Globus pallidus (tissue), 1 donor: ENCODE data around the gene RAX.
"Not testable (repeated sequence)": the region's sequence is repeated elsewhere in the genome, so short reads cannot be mapped to it uniquely, and the experiment has no call there.

Experiments
- DNase-seq: peaks from one replicate; pipeline ENCODE4 v3.0.0-alpha.2; 2015; ENCODE audit warnings: low spot score

RAX gene

DNA sequence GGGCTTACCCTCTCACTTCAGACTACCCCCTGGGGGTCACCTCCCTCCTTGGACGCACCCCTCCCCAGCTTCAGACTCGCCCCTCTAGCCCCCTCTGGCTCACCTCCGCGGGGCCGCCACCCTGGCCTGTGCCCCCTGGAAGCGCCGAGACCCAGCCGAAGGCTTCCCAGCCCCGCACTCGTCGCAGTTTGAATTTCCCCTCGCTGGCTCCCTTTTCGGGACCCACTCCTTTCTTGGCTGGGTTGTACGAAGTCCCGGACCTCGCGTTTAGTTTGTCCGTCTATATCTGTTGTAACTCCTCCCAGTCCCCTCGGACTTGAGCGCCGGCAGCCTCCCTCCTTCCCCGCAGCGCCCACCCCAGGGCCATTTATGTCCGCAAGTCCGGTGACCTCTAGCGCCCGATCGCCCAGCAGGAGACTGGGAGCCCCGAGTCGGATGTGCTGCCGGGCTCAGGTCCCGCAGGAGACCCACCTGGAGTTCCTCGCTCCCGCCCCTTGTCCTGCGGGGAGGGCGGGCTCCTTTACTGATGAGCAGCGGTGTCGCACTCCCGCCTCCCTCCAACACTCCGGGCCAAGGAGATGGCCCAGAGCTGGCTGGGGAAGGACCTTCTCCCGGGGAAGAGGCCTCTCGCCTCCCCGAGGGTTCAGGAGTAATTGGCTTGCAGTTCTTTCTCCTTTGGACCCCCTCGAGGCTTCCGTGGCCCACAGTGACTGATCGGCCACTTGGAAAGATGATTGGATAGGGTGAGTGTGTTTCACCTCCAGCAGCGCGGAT is 692 bp upstream of the RAX start:
- no peak for DNase-seq

DNA sequence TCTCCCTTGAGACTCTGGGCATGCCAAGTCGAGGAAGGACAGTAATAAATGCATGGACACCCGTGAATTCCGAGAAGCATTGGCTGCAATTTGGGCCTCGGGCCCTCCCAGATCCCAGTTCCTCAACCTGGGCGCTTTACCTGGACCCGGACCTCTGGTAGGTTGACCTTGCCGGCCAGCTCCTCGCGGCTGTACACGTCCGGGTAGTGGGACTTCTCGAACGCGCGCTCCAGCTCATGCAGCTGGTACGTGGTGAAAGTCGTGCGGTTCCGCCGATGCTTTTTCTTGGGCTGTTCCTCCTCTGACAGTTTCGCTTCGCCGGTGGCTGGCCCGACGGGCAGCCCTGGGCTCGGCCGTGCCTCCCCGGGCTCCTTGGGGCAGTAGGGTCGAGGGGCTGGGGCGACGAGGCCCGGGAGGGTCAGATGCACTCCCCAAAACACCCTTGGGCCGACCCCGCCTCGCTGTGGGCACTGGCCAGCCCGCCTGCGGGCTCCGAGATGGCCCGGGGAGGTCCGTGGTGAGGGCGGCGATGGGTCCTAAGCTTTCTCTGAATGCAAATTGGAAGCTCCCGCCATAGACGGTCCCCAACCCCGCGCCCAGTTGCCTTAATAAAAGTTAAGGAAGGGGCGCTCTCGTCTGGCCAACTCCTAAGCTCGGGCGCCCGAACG is 899 bp downstream of the RAX start:
- DNase-seq: no peak

DNA sequence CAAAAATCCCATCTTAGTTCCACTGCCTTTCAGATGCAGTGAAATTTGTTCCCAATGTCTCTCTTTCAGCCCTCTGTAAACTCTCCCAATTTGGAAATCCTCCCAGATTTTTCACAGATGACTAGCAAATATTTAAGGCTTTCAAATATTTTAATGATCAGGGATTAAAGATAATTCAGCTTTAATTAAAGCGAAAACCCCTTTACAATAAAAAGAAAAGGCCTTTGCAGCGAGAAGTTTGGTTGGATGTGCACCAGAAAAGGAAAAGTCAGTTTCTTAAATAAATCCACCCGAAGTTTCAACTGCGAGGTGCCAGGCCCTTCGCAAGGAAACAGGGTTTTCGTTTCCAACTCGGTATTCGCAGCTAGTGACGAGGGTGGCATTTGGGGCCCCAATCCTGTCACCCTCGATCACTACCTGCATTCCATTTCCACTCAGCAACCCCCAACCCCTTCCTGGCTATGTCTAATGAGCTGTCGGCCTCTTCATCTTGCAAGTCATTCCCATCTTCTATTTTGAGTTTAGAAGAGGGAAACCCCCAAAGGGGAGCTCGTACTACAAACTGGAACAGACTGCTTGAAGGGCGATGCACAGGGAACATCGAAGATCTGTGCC is 1.5 kb downstream of the RAX start:
- DNase-seq: no peak

DNA sequence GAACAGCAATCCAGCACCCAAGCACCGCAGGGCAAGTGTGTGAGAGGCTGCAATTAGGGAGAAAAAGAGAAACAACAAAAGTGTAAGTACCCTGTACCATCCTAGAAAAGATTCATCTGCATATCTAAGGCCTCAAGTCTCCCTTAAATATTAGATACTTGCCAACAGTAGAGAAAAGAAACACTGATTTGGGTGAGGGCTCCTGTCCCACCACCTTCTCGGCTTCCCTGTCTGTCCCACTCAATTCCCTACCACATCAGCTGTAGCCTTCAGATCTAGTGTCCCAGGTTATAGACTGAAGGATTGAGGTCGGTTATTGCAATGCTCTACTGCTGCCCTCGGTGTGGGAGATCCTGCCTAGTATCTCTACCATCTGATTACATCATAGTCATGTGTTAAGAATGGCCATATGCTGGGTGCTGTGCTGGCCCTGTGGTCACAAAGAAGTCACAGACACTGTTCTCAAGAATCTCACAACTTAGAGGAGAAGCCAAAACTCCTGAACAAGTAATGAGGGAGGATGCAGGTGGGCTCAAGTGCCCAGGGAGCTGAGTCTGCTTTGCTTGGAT is 2.5 kb downstream of the RAX start:
- no peak for DNase-seq

DNA sequence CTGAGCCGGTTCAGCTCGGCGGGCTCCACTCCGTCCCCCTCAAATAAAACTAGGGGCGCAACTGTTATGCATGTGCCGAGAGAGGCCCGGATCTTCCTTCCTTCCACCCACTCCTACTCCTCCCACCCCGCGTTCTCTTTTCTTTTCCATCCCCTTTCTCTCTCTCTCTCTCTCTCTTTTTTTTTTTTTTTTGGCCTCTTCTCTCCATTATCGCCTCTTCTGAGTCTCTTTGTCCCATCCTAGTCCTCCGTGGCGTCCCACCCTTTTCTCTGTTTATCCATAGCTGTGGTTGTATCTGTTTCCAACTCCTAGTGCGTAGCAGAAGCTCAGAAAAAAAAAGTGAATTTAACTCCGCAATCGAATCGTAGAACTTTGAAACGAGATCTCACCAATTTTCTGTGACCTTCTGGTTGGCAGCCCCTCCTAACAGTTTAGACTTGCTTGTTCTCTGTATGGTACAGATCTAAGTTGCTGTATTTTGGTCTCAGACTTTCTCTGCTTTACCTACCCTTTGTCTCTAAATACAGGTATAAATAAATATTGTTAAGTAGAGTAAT is 3.6 kb downstream of the RAX start:
- no peak for DNase-seq

DNA sequence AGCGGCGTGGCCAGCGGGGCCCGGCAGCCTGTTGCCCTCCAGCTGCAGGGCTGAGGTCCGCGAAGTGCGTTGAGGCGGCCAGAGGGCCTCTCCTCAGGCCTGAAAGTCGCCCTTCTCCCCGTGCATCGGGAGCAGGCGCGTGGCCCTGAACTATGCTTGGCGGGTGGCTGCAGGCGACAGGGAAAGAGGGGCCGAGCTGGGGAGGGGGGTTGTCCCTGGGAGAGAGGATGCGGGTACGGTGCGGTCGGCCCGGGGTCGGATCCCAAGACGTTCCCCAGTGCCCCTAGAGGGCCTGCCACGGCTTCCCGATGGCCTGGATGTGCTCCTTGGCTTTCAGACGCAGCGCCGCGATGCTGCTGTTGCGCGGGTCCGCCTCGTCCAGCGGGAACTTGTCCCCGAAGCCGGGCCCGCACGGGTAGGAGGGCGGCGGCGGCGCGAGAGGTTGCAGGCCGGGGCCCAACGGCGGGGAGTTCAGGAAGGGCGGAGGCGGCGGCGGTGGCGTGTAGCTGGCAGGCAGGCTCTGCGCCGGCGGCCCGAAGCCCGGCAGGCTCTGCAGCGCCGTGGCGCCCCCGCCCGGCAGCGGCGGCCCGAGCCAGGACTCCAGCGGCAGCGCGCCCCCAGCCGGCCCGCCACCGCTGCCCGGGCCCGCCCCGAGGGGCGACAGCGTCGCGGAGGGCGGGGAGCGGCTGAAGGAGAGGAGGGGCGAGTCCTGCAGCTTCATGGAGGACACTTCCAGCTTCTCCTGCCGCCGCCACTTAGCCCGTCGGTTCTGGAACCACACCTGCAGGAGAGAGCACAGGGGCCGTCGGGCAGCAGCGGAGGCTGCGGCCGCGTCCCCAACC is 4.3 kb downstream of the RAX start:
- DNase-seq: no peak

DNA sequence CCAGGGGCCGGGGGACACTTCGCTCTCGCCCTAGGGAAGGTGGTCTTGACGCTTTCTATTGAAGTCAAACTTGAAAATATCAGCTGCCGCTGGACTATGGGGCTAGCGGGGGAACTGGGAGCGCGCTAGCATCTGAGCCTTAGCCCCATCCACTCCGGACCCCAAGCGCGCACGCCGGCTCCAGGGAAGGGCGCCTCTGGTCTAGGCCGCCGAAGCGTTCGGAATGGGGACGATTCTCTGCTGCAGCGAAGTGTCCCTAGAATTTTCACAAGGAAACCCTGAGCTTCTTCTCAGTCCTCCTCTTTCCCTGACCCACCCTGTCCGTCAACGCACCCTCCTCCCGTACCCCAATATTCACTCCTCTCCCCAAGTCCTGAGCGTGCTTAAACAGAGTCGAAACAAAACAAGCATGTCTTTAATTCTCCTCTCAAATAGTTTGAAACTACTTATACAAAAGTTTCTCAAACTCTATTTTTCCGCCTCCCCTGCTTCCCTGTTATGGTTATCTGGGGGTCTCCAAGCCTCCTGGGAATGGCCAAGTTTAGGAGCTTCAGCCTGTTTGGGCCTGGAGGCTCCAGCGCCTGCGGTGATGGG is 5.0 kb downstream of the RAX start:
- no peak for DNase-seq

DNA sequence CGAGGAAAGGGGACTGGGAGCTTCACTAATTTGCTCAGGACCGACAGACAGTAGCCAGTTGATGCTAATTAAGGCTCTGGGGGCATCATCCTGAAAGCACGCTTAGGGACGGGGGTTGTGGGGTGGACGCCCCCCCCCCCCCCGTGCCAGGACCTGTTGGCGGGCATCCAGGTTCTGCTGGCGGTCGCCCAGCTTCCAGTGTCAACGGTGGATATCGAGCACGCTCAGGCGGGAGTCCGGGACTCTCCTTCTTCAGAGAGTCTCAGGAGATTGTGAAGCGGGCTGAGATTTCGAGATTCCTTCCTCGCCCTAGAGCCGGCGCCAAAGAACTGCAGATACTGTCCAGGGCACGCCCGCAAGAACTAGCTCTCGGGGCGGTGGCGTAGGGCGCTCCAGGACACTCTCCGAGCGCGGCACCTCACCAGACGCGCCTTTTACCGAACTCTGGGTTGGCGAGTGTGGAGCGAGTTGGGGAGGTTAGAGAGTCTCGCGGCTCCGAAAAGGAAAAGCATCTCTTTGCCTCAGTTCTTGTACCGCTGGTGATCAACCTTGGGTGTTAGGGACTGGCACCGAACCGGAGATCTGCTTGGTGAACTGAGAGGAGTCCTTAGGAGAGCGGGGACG is 5.6 kb downstream of the RAX start:
- DNase-seq: no peak

DNA sequence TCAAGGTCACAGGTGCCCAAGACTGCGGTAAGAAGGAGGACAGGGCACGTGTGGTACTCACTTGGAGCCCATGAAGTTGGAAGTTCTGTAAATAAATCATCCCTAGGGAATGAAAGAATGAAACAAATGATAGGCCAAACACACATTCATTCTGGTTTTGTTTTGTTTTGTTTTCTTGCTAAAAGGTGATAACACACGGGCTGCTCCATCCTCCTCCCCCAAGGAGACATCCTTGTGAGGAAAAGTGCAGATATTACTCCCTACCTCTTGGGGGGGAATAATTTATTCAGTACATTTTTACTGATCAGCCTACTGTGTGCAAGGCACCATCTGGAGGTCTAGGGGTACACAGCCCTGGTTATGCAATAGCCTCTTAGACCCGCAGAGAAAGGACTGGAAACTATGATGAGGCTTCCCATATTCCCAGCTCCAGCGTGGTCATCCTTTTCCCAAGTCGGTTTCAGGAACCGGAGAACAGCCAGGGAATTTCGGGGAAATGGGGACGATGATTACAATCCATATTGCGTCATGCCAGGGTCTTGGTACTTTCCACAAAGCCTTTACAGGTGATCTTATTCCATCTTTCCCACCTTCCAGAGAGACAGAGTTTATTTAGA is 6.3 kb downstream of the RAX start:
- no peak for DNase-seq

DNA sequence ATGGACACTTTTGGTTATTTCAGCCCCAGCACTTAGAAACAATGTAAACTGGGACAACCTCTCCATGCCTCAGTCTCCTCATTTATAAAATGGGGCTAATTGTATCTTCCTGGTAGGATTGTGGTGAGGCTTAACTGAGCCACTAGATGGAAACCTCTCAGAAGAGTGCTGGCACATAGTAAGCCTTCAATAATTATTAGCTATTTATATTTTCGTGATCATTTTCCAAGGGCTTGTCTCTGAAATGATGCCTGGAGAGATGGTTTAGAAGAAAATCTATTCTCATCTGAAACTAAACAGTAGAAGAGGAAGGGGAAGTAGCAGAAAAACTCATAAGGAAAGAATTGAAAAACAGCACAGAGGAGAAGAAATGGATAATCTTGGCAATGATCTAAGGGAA is 6.8 kb downstream of the RAX start:
- DNase-seq: no peak

DNA sequence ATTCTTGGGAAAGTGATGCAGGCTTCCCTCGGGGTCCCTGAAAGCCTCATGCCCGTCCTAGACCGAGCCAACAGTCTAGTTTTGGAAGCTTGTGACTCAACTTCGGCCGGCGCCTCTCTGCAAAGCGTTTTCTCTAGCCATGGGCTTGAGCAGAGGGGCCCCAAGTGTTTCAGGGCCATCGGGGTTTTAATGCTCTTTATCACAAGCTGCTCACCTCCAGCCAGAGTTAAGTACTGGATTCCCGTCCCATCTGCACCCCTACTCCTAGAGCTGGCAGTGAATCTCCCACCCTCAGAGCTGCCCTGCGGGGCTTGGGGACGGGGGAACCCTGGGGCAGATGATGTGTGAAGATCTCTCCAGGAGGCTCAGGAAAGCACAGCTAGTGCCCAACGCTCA is 7.3 kb downstream of the RAX start:
- DNase-seq: no peak

DNA sequence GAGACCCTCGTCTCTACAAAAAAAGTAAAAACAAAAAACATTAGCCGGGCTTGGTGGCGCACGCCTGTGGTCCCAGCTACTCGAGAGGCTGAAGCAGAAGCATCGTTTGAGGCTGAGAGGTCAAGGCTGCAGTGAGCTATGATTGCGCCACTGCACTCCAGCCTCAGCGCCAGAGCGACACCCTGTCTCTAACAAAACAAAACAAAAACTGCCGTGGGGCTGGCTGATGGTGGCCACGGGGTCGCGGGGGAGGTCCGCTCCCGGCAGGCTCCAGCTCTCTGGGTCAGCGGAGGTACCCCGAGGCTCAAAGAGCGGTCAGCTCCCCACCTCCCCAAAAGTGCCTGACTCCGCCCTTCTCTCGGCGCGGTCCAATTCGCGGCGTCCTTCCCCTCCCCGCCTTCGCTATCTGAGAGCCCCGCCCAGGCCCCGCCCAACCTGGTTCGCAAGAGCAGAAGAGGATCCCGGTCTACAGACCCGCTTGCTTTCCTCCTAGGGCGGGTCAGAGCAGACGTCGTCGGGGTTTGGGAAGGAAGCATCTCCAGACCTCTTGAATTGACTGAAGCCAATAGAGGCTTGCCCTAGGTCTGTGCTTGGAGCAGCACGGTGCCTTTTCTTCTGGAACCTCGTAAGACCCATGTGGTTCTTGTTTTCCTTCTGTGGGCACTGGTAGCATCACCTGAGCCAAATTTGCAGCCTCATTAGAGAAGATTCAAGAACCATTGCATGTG is 7.8 kb downstream of the RAX start:
- no peak for DNase-seq

DNA sequence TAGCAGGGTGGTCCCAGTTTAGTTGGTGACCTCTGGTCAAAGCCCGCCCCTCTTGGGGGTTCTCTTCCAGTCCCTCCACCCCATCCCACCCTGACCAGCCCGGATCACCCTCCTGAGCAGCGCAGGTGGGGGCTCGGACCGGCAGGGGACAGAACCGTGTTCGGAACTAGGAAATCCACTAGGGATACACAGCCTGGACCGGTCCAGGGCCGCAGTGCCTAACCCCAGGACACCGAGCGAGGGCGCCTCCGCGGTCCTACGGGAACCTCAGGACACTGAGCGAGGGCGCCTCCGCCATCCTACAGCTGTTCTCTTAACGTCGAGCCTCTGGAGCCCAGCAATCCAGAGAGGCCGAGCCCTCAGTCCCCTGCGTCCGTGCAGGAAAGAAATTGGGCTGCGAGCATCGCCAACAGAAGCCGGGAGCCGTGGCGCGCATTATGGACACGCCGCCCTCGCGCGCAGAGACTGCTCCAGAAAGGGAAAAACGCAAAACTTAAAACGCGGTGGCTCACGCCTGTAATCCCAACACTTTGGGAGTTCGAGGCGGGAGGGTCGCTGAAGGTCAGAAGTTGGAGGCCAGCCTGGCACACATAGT is 8.5 kb downstream of the RAX start:
- no peak for DNase-seq

DNA sequence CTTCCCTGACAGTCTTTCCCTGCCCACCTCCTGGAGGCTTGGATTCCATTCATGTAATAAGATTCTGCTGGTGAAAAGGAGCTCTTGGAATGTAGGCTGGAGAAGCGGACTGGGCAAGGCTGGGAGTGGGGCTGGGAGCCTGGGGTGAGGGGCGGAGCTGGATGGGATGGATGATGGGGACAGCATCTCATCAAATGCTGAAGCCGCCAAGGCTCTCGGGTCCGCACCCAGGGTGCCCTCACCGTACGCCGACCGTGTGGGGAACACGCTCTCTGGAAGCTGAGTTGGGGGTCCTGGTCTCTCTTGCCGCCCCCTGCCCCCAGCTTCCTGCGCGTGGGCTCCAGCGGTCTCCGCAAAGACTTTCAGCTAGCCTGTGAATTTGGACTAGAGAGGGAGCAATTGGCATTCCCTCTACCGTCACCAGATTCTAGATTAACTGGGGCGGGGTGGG is 9.1 kb downstream of the RAX start:
- no peak for DNase-seq

DNA sequence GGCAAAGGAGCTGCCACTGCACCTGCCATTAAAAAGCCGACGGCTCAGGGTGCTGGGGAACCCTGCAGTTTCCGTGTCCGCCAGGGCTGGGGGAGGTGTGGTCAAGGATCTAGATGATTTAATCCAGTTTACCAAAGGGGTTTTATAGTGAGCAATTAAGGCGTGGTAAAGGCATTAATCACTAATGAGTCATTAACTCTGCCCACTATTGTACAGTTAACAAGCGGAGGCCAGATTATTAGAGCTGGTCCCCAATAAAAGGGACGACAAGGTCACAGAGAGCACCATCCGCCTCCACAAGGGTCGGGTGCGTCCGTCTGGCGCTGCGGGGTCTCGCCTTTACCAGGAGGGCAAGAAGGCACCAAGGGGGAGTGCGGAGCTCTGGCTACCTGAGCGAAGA is 9.6 kb downstream of the RAX start:
- DNase-seq: no peak

DNA sequence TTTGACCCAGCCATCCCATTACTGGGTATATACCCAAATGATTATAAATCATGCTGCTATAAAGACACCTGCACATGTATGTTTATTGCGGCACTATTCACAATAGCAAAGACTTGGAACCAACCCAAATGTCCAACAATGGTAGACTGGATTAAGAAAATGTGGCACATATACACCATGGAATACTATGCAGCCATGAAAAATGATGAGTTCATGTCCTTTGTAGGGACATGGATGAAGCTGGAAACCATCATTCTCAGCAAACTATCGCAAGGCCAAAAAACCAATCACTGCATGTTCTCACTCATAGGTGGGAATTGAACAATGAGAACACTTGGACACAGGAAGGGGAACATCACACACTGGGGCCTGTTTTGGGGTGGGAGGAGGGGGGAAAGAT is 11.0 kb downstream of the RAX start:
- DNase-seq: not testable (repeated sequence)

DNA sequence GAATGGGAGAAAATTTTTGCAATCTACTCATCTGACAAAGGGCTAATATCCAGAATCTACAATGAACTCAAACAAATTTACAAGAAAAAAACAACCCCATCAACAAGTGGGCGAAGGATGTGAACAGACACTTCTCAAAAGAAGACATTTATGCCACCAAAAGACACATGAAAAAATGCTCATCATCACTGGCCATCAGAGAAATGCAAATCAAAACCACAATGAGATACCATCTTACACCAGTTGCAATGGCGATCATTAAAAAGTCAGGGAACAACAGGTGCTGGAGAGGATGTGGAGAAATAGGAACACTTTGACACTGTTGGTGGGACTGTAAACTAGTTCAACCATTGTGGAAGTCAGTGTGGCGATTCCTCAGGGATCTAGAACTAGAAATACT is 11.4 kb downstream of the RAX start:
- DNase-seq: not testable (repeated sequence)

DNA sequence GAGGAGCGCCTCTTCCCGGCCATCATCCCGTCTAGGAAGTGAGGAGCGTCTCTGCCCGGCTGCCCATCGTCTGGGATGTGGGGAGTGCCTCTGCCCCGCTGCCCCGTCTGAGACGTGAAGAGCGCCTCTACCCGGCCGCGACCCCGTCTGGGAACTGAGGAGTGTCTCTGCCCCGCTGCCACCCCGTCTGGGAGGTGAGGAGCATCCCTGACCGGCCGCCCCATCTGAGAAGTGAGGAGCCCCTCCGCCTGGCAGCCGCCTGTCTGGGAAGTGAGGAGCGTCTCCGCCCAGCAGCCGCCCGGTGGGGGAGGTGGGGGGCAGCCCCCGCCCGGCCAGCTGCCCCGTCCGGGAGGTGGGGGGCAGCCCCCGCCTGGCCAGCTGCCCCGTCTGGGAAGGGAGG is 17.8 kb downstream of the RAX start:
- not testable (repeated sequence) for DNase-seq

DNA sequence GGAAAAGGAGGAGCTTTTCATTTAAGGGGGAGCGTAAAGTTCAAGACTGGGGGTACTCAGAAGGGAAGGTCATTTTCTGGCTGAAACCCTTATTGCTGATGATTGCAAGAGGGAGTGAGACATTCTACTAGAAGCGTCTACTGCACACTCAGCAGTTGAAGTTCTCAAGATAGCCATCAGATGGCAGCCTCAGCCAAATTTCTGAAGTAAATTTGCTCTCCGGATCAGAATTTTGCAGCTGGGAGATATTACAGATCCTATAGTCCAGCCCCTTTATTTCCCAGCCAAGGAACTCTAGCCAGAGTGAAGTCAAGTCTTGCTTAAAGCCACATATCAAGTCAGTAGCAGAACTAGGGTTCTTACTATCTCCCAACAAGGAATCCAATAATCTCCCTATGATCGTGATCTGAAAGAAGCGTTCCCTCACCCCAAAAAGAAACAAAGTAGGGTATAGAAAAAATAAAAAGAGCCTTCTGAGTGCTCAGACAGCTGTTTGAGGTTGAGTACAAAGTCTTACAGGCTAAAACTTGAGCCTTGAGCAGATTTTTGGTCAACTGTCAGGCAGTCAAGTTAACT is 24.0 kb downstream of the RAX start:
- DNase-seq: peak; percentile 63
